ENCODE measurements around the gene POGLUT2. TPM values are rescaled to one million over a fixed set of nuclear protein-coding genes. Genes with fewer than 3 reads are reported as not detected.

POGLUT2 gene
- total RNA-seq (1 to 10 TPM; 2.7 to 5.5 (median 4.8) TPM), polyA plus RNA-seq (3.6 TPM)
- long read RNA-seq, donor 1, transcript KDELC1-201 (10 exons, 2,060 nt), result major isoform, 7 of 15 reads
- long read RNA-seq, donor 1, partial matches to known transcripts, result 1 of 15 reads
- long read RNA-seq, donor 1, other reads (novel, unspliced or antisense), result 7 of 15 reads
- long read RNA-seq, donor 2, partial matches to known transcripts, result 0 of 2 reads
- long read RNA-seq, donor 2, other reads (novel, unspliced or antisense), result 0 of 2 reads
- long read RNA-seq, donor 3, transcript KDELC1-201 (10 exons, 2,060 nt), result major isoform, 13 of 18 reads
- long read RNA-seq, donor 3, partial matches to known transcripts, result 1 of 18 reads
- long read RNA-seq, donor 3, other reads (novel, unspliced or antisense), result 4 of 18 reads
- long read RNA-seq, donor 4, partial matches to known transcripts, result 0 of 2 reads
- long read RNA-seq, donor 4, other reads (novel, unspliced or antisense), result 0 of 2 reads

- intact Hi-C loops (cut with DNase I), result no loop called here
- H3K27ac ChIP-seq (ENCODE audit: low read length), result peak within 1 kb of the TSS; percentile 91
- peak; percentile 97 for ATAC-seq
- peak; percentile 92 to 96 (median 95) for DNase-seq
- H3K9me3 ChIP-seq (ENCODE audit: control insufficient read depth, low read length), result no peaks in the 10 kb centered on the region
- no peaks in the 10 kb centered on the region for H3K27me3 ChIP-seq (ENCODE audit: control insufficient read depth, insufficient read depth)
- WGBS, result under 1% methylated on average over 72 of the region's 72 CpGs
- H3K4me1 ChIP-seq (ENCODE audit: control insufficient read depth, insufficient read depth, low read length), result peaks cover 2% of the 10 kb centered on the region
- H3K4me3 ChIP-seq (ENCODE audit: low read length), result peak within 1 kb of the TSS; percentile 54
Observed at GRCh38 chr13:102798581-102799425, at the start of gene POGLUT2, which contains the start of gene BIVM. Gene POGLUT2 (minus strand): TSS chr13:102798976. CDS start chr13:102798670, 306 bp downstream. Gene BIVM (plus strand): TSS chr13:102799119. CDS start chr13:102807268, 8,149 bp downstream.

GRCh38 chr13:102847272-102848234 lies 48.8 kb upstream of the POGLUT2 start:
- intact Hi-C loops (cut with DNase I), result loop anchor here (5.0 to 10.0 kb wide), 3 partner anchors 73 to 265 kb away; partner anchors contain the start of genes TPP2 (in 2 of the 4) and TEX30 (in 1 of the 4)
- ATAC-seq (no peak), DNase-seq (no peak)
- WGBS, result 25% methylated on average over 12 of the region's 12 CpGs
- H3K4me1 ChIP-seq (ENCODE audit: control insufficient read depth, insufficient read depth, low read length), result peaks cover 2% of the 10 kb centered on the region
- H3K27me3 ChIP-seq (ENCODE audit: control insufficient read depth, insufficient read depth), result no peaks in the 10 kb centered on the region
- no peaks in the 10 kb centered on the region for H3K9me3 ChIP-seq (ENCODE audit: control insufficient read depth, low read length)
- peak overlapping the region; percentile 13 for H3K27ac ChIP-seq (ENCODE audit: low read length)
- peak overlapping the region; percentile 96 for H3K4me3 ChIP-seq (ENCODE audit: low read length)

DNA sequence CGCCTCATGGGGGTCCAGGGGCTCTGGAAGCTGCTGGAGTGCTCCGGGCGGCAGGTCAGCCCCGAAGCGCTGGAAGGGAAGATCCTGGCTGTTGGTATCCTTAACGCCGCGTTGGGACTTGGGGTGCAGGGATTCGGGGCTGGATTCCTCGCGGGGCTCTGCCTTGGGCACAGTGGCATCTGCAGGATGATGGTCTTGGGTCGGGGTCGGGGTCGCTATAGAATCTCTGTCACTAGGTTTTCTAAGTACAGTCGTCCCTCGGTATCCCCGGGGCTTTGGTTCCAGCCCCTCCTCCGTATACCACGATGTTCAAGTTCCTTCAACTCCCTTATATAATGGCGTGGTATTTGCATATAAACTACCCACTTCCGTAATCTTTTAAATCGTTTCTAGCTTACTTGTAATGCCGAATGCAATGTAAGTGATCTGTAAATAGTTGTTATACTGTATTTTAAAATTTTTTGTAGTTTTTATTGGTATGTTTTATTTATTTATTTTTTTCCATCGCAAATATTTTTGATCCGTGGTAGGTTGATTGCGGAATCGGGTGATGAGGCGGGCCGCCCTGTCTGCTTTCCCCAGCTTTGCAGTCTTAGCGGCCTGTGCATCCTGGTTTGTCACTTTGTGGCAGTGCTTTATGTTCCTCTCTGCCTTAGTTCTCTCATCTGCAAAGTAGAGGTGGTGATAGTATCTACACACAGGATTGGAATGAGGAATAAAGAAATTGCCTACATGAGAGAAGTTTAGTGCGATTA lies 47.7 kb upstream of the POGLUT2 start:
- peak overlapping the region; percentile 100 for H3K27ac ChIP-seq (ENCODE audit: low read length)
- peaks cover 2% of the 10 kb centered on the region for H3K4me1 ChIP-seq (ENCODE audit: control insufficient read depth, insufficient read depth, low read length)
- peak; percentile 32 to 73 (median 58) for DNase-seq
- WGBS, result under 1% methylated on average over 31 of the region's 31 CpGs
- peak; percentile 44 to 48 for ATAC-seq
- intact Hi-C loops (cut with DNase I), result loop anchor here (5.0 to 10.0 kb wide), 3 partner anchors 72 to 264 kb away; partner anchors contain the start of genes TPP2 (in 2 of the 4) and TEX30 (in 1 of the 4)
- no peaks in the 10 kb centered on the region for H3K27me3 ChIP-seq (ENCODE audit: control insufficient read depth, insufficient read depth)
- no peaks in the 10 kb centered on the region for H3K9me3 ChIP-seq (ENCODE audit: control insufficient read depth, low read length)
- peak overlapping the region; percentile 96 for H3K4me3 ChIP-seq (ENCODE audit: low read length)

- H3K9me3 ChIP-seq (ENCODE audit: control insufficient read depth, low read length), result no peaks in the 10 kb centered on the region
- ATAC-seq (peak; percentile 95 to 96), DNase-seq (peak; percentile 96 to 97 (median 97))
- H3K4me1 ChIP-seq (ENCODE audit: control insufficient read depth, insufficient read depth, low read length), result peaks cover 2% of the 10 kb centered on the region
- peak within 1 kb of the TSS; percentile 96 for H3K4me3 ChIP-seq (ENCODE audit: low read length)
- H3K27ac ChIP-seq (ENCODE audit: low read length), result peak within 1 kb of the TSS; percentile 100
- WGBS, result under 1% methylated on average over 49 of the region's 49 CpGs
- no peaks in the 10 kb centered on the region for H3K27me3 ChIP-seq (ENCODE audit: control insufficient read depth, insufficient read depth)
- intact Hi-C loops (cut with DNase I), result loop anchor here (5.0 to 10.0 kb wide), 3 partner anchors 71 to 263 kb away; partner anchors contain the start of genes TPP2 (in 2 of the 4) and TEX30 (in 1 of the 4)
Observed at GRCh38 chr13:102845630-102846260, 47.0 kb upstream of the POGLUT2 start, which contains the start of gene ERCC5. Gene ERCC5 (plus strand): TSS chr13:102846032. CDS start chr13:102846267, 235 bp downstream.

GRCh38 chr13:102845289-102845629 lies 46.5 kb upstream of the POGLUT2 start:
- Histone ChIP-seq H3K9me3 (ENCODE audit: control insufficient read depth, low read length) (no peaks in the 10 kb centered on the region), H3K4me1 (ENCODE audit: control insufficient read depth, insufficient read depth, low read length) (peaks cover 2% of the 10 kb centered on the region), H3K27me3 (ENCODE audit: control insufficient read depth, insufficient read depth) (no peaks in the 10 kb centered on the region), H3K27ac (ENCODE audit: low read length) (peak overlapping the region; percentile 100), H3K4me3 (ENCODE audit: low read length) (peak overlapping the region; percentile 96)
- intact Hi-C loops (cut with DNase I), result loop anchor here (5.0 to 10.0 kb wide), 3 partner anchors 70 to 263 kb away; partner anchors contain the start of genes TPP2 (in 2 of the 4) and TEX30 (in 1 of the 4)
- ATAC-seq (peak; percentile 50 to 61), DNase-seq (no peak)
- 1% methylated on average over 13 of the region's 13 CpGs for WGBS

- DNase-seq (no peak), ATAC-seq (no peak)
- no peaks in the 10 kb centered on the region for H3K27me3 ChIP-seq (ENCODE audit: control insufficient read depth, insufficient read depth)
- no peak overlapping the region for H3K4me3 ChIP-seq (ENCODE audit: low read length)
- no peak overlapping the region for H3K27ac ChIP-seq (ENCODE audit: low read length)
- H3K9me3 ChIP-seq (ENCODE audit: control insufficient read depth, low read length), result no peaks in the 10 kb centered on the region
- no peaks in the 10 kb centered on the region for H3K4me1 ChIP-seq (ENCODE audit: control insufficient read depth, insufficient read depth, low read length)
- intact Hi-C loops (cut with DNase I), result no loop called here
- WGBS, result 90% methylated on average over 5 of the region's 5 CpGs
Observed at GRCh38 chr13:102839462-102839861, 40.7 kb upstream of the POGLUT2 start.

DNA sequence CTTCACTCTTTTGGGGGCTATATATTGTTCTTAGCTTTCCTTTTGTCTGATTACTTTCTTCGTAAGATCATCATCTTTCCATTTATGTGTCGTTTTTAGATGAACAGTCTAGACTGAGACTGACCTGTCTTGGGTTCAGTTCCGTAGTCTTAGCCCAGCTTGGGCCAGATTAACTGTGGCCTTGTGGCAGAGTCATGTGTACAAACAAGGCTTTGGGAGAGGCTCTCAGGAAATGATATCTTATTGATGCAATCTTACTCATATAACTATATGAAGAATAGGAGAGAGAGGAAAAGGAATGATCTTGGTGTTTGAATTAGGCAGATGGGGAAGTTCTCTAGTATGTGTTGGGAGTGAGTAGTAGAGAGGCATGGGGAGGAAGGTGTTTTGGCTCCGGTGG lies 40.2 kb upstream of the POGLUT2 start:
- no peaks in the 10 kb centered on the region for H3K27me3 ChIP-seq (ENCODE audit: control insufficient read depth, insufficient read depth)
- H3K4me3 ChIP-seq (ENCODE audit: low read length), result no peak overlapping the region
- ATAC-seq (no peak), DNase-seq (no peak)
- 46% methylated on average over 4 of the region's 4 CpGs for WGBS
- no peaks in the 10 kb centered on the region for H3K9me3 ChIP-seq (ENCODE audit: control insufficient read depth, low read length)
- H3K27ac ChIP-seq (ENCODE audit: low read length), result no peak overlapping the region
- no peaks in the 10 kb centered on the region for H3K4me1 ChIP-seq (ENCODE audit: control insufficient read depth, insufficient read depth, low read length)
- intact Hi-C loops (cut with DNase I), result no loop called here

- intact Hi-C loops (cut with DNase I), result no loop called here
- WGBS, result 87% methylated on average over 1 of the region's 1 CpG
- H3K27me3 ChIP-seq (ENCODE audit: control insufficient read depth, insufficient read depth), result no peaks in the 10 kb centered on the region
- no peak overlapping the region for H3K27ac ChIP-seq (ENCODE audit: low read length)
- no peak overlapping the region for H3K4me3 ChIP-seq (ENCODE audit: low read length)
- ATAC-seq (no peak), DNase-seq (no peak)
- H3K4me1 ChIP-seq (ENCODE audit: control insufficient read depth, insufficient read depth, low read length), result no peaks in the 10 kb centered on the region
- no peaks in the 10 kb centered on the region for H3K9me3 ChIP-seq (ENCODE audit: control insufficient read depth, low read length)
Observed at GRCh38 chr13:102838273-102838672, 39.5 kb upstream of the POGLUT2 start.

DNA sequence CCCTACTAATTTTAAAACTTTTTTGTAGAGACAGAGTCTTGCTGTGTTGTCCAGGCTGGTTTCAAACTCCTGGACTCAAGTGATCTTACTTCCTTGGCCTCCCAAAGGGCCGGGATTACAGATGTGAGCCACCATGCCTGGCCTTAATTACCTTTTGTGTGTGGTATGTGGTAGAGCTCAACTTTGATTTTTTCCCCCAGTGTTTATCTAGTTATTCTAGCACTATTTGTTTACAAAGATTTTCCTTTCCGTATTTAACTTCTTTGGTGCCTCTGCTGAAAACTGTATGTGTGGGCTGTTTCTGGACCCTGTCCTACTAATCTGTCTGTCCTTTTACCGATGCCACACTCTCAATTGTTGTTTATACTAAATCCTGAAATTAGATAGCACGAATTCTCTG lies 37.7 kb upstream of the POGLUT2 start:
- no peak for DNase-seq
- 96% methylated on average over 4 of the region's 4 CpGs for WGBS
- no peaks in the 10 kb centered on the region for H3K27me3 ChIP-seq (ENCODE audit: control insufficient read depth, insufficient read depth)
- H3K27ac ChIP-seq (ENCODE audit: low read length), result no peak overlapping the region
- H3K4me3 ChIP-seq (ENCODE audit: low read length), result no peak overlapping the region
- no peak for ATAC-seq
- intact Hi-C loops (cut with DNase I), result no loop called here
- H3K9me3 ChIP-seq (ENCODE audit: control insufficient read depth, low read length), result no peaks in the 10 kb centered on the region
- H3K4me1 ChIP-seq (ENCODE audit: control insufficient read depth, insufficient read depth, low read length), result no peaks in the 10 kb centered on the region

Measured in right cardiac atrium (tissue), 5 donors.